ENCODE data around the gene MAN2B2. TPM values are rescaled to one million over a fixed set of nuclear protein-coding genes. Genes with fewer than 3 reads are reported as not detected.

The MAN2B2 gene
- total RNA-seq, 2 experiments from 2014 or later, result 10.8 to 13.0 TPM

DNA sequence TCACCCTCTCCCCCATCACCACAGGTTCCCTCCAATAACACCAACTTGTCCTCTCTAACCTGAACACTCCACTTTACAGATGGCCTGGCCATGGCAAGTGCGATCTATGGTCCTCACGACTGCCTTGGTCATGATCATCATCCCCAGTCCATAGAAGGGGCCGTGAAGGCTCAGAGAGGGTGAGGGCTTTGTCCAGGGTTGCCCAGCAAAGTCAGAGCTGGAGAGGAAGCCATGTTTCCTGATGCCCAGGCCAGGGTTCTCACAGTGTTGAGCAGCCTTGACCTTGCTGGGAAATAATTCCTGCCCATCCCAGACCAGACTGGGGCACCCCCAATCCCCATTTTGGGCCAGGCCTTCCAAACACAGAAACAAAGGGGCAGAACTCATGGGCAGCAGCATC is 42.9 kb upstream of the MAN2B2 start:
- ATAC-seq, result no peak
- ChIA-PET POLR2A (no interaction called here), CTCF (no interaction called here)
- no peaks in the 10 kb centered on the region for H3K4me1 Mint-ChIP-seq (ENCODE audit: low read depth)
- TF ChIP-seq, protein P1, sequence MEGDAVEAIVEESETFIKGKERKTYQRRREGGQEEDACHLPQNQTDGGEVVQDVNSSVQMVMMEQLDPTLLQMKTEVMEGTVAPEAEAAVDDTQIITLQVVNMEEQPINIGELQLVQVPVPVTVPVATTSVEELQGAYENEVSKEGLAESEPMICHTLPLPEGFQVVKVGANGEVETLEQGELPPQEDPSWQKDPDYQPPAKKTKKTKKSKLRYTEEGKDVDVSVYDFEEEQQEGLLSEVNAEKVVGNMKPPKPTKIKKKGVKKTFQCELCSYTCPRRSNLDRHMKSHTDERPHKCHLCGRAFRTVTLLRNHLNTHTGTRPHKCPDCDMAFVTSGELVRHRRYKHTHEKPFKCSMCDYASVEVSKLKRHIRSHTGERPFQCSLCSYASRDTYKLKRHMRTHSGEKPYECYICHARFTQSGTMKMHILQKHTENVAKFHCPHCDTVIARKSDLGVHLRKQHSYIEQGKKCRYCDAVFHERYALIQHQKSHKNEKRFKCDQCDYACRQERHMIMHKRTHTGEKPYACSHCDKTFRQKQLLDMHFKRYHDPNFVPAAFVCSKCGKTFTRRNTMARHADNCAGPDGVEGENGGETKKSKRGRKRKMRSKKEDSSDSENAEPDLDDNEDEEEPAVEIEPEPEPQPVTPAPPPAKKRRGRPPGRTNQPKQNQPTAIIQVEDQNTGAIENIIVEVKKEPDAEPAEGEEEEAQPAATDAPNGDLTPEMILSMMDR (IDR thresholded peaks at IDR 0.05), result no peak
- H3K27ac Mint-ChIP-seq, result no peak overlapping the region
- DNase-seq, result no peak
- H3K27me3 Mint-ChIP-seq, result no peaks in the 10 kb centered on the region
- intact Hi-C loops (cut with micrococcal nuclease), result no loop called here
- no peaks in the 10 kb centered on the region for H3K9me3 Mint-ChIP-seq
- no peak overlapping the region for H3K4me3 Mint-ChIP-seq
- no peaks in the 10 kb centered on the region for H3K36me3 Mint-ChIP-seq (ENCODE audit: low read depth)

DNA sequence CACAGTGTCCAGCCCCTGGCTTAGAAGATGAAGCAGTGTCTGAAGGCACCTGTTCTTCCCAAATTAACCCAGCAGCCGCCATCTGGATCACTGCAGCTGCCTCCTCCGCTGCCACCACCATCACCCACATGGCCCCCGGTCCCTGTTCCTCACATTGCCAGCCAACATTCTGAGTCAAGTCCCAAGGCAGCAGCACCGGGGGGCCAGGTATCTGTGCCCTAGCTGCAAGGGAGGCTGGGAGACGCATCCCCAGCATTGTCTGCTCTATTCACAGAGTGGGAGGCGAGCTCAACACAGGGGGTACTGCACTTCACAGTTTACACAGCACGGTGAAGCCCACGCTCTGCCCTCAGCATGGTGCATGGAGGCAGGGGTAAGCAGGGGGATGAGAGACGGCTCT is 42.3 kb upstream of the MAN2B2 start:
- Mint-ChIP-seq H3K36me3 (ENCODE audit: low read depth) (no peaks in the 10 kb centered on the region), H3K27ac (no peak overlapping the region), H3K27me3 (no peaks in the 10 kb centered on the region), H3K4me1 (ENCODE audit: low read depth) (no peaks in the 10 kb centered on the region), H3K4me3 (no peak overlapping the region), H3K9me3 (no peaks in the 10 kb centered on the region)
- DNase-seq (no peak), ATAC-seq (no peak)
- POLR2A ChIA-PET, result no interaction called here
- intact Hi-C loops (cut with micrococcal nuclease), result no loop called here
- CTCF ChIA-PET, result no interaction called here
- TF ChIP-seq, protein P1 (IDR thresholded peaks at IDR 0.05), result no peak

DNA sequence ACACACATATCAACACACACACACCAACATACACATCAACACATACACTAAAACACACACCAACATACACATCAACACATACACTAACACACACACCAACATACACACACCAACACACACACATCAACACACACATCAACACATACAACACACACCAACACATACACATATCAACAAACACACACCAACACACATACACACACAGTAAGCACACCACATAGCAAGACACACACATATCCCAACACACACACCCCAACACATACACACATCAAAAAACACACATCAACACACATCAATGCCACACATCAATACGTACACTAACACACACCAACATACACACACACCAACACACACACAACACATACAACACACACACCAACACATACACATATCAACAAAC is 40.9 kb upstream of the MAN2B2 start:
- Mint-ChIP-seq H3K4me3 (no peak overlapping the region), H3K4me1 (ENCODE audit: low read depth) (no peaks in the 10 kb centered on the region), H3K27me3 (peaks cover 2% of the 10 kb centered on the region), H3K27ac (no peak overlapping the region), H3K9me3 (no peaks in the 10 kb centered on the region), H3K36me3 (ENCODE audit: low read depth) (no peaks in the 10 kb centered on the region)
- POLR2A ChIA-PET, result no interaction called here
- ATAC-seq (no peak), DNase-seq (no peak)
- CTCF ChIA-PET, result no interaction called here
- TF ChIP-seq, protein P1 (IDR thresholded peaks at IDR 0.05), result no peak
- intact Hi-C loops (cut with micrococcal nuclease), result no loop called here

DNA sequence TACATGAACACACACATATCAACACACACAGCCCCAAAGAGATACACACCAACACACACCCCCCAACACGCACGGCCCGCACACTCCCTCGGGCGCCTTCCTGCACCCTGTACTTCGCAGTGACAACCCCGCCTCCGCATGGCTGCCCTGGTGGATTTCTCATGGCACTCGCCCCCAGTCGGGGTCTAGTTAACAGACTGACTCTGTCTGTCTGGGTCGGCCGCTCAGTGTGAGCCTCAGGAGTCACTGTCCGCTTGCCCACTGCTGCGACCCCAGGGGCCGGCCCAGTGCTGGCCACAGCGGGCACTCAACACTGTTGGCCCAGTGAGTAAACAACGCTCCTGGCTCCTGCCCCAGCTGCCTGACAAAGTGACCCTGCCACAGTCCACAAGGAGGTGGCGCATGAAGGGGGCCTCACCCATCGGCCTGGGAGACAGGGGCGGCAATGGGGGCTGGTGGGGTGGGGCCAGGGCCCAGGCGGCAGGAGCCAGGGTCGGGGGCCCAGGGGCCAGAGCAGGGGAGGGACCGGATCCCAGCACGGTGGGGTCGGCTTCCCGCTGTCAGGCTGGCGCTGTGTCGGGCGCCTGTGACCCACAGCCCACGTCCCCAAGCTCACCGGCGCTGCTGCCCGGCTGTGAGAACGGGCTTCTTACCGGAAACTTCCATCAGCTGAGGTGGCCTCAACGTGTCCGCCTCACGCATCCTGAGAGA is 40.2 kb upstream of the MAN2B2 start:
- CTCF ChIA-PET, result no interaction called here
- H3K27ac Mint-ChIP-seq, result no peak overlapping the region
- no peak for DNase-seq

DNA sequence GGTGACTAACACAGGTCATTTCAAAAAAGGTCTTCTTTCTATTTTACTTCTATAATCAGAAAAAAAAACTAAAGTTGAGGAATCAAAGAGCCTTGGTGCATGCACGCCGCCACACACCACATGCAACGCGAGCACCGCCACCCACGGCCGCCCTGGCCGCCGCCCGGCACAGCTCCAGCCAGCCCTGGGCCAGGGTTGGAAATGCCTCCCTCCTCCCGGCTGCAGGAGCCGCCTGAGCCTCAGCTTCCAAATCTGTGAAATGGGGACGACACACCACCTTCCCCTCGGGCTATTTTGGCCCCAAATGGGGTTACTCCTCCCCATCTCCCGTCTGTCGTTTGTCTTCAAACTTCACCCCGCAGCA is 39.7 kb upstream of the MAN2B2 start:
- ChIA-PET CTCF (interaction anchor here (1.3 kb wide), 1 partner anchor 11 kb away, joined by 4 read pairs; no protein-coding TSS in a partner anchor), POLR2A (interaction anchor here (0.6 to 0.7 kb wide), 2 partner anchors 16 to 106 kb away, joined by 3 read pairs; partner anchors contain the start of gene MRFAP1)
- no peak overlapping the region for H3K4me3 Mint-ChIP-seq
- peaks cover 2% of the 10 kb centered on the region for H3K27me3 Mint-ChIP-seq
- ATAC-seq (no peak), DNase-seq (no peak)
- TF ChIP-seq, protein P1 (IDR thresholded peaks at IDR 0.05), result no peak
- H3K36me3 Mint-ChIP-seq (ENCODE audit: low read depth), result no peaks in the 10 kb centered on the region
- H3K4me1 Mint-ChIP-seq (ENCODE audit: low read depth), result no peaks in the 10 kb centered on the region
- no peaks in the 10 kb centered on the region for H3K9me3 Mint-ChIP-seq
- intact Hi-C loops (cut with micrococcal nuclease), result no loop called here
- no peak overlapping the region for H3K27ac Mint-ChIP-seq

More for the DNA sequence above, 40.2 kb upstream of the MAN2B2 start:
- H3K36me3 Mint-ChIP-seq (ENCODE audit: low read depth), result no peaks in the 10 kb centered on the region
- intact Hi-C loops (cut with micrococcal nuclease), result no loop called here
- TF ChIP-seq, protein P1 (IDR thresholded peaks at IDR 0.05), result no peak
- POLR2A ChIA-PET, result interaction anchor here (0.7 kb wide), 1 partner anchor 106 kb away, joined by 3 read pairs; the partner anchor contains the start of gene MRFAP1
- no peak overlapping the region for H3K4me3 Mint-ChIP-seq
- peaks cover 2% of the 10 kb centered on the region for H3K27me3 Mint-ChIP-seq
- no peaks in the 10 kb centered on the region for H3K4me1 Mint-ChIP-seq (ENCODE audit: low read depth)
- no peak for ATAC-seq
- no peaks in the 10 kb centered on the region for H3K9me3 Mint-ChIP-seq

All from activated CD8-positive, alpha-beta T cell treated with anti-CD3 and anti-CD28 coated beads for 36 hours (primary cell).